CD4-positive, alpha-beta T cell treated with Interleukin-6 for 4 hours (primary cell): ENCODE results near the gene CCM2.
"Not testable (repeated sequence)": the region's sequence is repeated elsewhere in the genome, so short reads cannot be mapped to it uniquely, and the experiment has no call there.

ENCODE experiments used
- DNase-seq: peaks from one replicate; pipeline ENCODE4 v3.0.0-alpha.2; 2020; ENCODE audit warnings: mixed read lengths

Gene CCM2

DNA sequence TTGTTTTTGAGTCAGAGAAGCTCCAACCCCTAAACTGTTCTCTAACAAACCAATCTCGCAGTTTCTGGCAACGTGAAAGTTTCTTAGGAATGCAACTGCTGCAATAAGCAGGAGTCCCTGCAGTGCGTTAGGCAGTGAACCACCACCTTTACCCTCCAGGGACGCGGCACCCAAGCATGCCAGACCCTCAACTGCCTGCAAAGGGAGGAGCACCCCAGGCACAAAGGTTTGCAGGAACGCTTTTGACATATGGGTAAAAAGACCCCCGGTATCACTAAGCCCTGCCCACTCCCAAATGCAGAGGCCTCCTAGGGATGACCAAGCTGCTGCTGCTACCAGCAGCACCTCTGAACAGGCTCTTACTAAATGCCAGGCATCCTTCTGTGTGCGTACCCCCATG, 106.8 kb downstream of the CCM2 start:
- no peak for DNase-seq

DNA sequence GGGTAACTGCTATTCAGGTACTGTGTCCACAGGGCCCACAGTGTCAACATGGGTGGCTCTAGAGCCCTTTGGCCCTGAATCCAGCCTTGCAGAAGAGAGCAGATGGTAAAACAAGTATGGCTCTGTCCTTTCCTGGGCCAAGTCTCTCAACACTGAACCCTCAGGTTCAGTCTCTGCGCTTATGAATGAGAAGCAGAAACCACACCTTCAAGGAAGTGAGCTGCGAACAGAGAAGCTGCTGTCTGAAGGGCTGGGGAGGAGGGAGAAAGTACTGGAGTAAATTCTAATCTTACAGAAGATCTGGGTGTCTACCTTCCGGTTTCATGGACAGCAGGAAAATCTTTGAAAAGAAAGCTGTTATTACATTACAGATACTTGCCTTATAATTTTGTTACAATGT, 107.4 kb downstream of the CCM2 start:
- DNase-seq: no peak

DNA sequence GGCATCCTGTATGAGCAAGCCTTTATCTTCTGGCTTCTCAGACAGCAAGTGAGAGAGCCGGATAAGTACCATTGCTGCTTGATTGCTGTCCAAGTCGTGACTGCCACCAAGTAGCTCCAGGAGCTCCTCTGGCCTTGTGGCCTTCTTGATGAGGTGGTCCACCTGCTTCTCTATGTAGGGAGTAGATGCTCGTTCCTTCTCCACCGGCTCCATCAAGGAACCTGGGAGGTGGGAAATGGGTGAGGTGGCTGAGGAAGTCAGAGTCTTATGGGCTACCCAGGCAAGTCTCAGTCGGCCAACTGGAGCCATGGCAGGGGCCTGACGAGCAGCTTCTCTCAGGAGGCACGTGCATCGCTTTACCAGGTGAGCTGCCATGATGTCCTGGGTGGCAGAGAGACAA, 108.9 kb downstream of the CCM2 start:
- DNase-seq: no peak

DNA sequence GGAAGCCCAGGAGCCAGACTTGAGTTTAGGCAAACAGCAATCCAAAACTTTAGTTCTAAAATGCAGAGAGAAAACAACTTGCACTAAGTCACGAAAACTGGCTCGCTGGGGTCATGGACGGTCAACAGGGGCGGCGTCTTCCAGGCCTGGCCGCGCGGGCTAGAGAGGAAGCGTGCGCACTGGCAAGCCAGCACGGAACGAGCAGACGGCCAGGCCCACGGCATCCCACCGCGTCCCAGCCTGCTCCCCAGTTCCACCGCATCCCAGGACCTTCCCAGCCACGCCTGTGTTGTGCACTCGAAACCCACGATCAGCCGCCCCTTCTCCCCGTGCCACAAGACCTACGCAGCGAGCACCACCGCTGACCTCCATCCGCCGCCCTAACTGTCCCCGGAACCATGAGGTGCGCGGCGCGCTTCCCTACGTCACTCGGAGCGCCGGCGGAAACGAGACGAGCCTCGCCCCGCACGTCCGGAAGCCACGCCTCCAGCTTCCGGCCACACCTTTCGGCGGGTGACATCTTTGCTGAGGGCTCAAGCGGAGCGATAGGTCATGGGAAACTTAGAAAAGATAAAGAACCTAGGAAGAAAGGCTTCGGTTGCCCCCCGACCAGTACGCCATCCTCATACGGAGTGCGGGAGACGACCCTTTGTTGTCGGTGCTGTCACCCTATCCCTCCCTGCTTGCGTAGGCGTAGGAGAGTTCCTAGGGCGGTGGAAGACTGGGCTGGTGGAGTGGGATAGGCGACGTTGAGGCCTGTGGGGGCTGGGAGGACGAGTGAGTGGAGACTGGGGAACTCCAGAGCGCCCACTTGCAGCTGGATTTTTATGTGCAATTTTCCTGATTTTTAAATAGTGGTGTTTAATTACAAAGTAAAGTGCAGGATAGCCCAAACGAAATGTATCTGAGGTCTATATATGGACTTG, 111.6 kb downstream of the CCM2 start, which contains the start of gene TBRG4:
Gene TBRG4 (minus strand): TSS at position 400 of the 926 bp plus-strand sequence. CDS start 2,460 bp downstream, outside the sequence.
- DNase-seq: peak; percentile 95

- no peak for DNase-seq
These were observed 112.6 kb downstream of the CCM2 start for GRCh38 chr7:45112648-45113047.

- DNase-seq: not testable (repeated sequence)
These were observed 114.3 kb downstream of the CCM2 start for GRCh38 chr7:45114257-45114656.

DNA sequence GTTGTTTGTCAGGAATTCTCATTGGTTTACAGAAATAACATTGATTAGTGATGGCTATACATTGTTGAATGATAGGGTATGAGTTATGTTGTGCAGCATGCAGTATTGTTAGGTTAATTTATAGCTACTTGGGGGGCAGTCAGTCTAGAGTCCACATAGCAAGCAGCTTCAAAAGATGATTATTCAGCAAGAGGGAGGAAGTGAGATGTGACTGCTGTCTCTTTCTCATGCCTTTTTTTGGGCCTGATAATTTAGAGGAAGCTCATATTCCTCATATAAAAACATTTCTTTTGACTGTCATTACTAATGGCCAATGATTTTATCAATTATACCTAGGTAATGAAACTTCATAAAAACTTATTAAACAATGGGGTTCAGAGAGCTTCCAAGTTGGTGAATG, 114.9 kb downstream of the CCM2 start:
- DNase-seq: no peak

DNA sequence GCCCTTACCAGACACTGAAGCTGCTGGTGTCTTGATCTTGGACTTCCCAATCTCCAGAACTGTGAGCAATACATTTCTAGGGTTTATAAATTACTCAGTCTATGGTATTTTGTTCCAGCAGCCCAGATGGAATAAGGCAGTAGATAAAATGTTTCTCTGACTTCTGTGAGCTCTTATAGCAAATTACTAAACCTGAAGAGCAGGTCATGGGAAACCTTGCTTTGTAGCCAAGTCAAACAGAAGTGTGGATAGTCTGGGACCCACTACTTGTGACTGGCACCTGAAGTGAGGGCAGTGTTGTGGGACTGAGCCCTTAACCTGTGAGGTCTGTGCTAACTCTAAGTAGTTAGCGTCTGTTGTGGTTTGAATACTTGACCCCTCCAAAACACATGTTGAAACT, 116.0 kb downstream of the CCM2 start:
- DNase-seq: no peak

DNA sequence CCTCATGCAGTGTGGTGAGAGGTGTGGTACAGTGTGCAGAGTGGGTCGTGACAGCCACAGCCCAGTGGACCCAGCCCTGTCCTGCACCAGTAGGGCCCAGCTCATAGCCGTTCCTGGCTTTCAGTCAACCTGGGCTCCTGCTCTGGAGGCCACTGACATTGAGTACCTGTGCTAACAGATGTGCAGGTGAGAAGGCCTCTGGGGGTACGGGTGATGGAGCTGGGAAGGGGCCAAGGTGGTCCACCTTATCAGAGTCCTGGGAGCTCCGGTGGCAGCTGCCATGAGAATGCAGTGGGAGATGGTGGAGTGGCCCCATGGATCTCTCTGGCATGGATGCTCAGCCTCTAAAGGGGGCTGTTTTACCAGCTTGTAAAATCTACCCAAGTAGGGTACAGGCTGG, 117.6 kb downstream of the CCM2 start:
- DNase-seq: no peak

DNA sequence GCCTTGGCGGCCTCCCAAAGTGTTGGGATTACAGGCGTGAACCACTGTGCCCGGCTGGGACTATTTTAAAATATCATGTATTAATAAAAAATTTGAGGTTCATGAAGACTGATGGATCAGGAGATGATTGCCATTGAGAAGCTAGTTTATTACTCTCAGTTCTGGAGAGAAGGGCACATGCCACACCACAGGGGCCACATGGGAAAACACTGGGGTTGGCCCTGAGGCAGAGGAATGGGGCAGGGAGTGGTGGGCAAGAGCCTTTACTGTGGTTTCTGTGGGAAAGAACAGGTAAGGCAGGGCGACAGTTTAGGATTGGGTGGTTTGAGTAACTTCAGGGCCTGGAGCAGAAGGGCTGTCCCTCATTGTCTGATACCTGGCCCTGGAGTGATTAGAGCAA, 118.3 kb downstream of the CCM2 start:
- no peak for DNase-seq

- DNase-seq: no peak
These were observed 118.9 kb downstream of the CCM2 start for GRCh38 chr7:45118889-45119331.

- no peak for DNase-seq
These were observed 119.5 kb downstream of the CCM2 start for GRCh38 chr7:45119550-45119949.

DNA sequence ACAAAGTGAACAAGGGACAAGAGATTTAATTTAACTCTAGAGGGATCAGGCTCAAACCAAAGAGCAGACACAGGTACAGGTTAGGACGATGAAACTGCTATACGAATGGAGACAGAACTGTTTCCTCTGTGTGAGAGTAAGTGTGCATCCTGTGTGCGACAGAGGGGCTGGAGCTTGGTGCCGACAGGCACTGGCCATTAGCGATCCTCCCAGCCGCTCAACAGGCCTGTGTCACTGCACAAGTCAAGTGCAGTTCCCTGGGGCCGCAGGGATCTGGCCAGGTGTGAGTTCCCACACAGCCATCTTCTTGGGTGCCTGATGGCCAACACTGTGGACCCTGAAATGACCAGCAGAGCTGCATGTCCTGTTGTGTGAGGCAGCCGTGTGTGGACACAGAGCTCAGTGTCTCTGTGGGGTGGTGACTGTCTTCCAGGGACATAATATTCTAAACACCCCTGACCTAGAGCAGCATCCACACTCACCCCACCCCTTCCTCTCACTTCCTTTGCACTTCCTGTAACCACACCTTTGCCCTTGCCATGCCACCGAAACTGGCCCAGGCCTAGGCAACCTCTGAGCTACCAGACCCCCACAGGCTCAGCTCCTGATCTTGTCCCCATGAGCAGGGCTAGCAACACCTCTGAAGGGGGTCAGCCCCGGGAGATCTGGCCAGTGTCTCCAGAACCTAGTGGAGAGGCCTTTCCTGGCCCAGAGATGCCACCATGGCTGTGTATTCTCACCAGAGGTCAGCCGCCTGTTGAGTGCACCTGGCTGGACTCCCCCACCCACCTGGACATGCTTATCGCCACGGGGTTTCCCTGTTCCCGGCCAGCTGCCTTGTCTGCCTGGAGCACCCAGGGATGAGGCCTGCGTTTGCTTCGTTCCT, 123.2 kb downstream of the CCM2 start:
- DNase-seq: peak; percentile 38

- no peak for DNase-seq
These were observed 124.1 kb downstream of the CCM2 start for GRCh38 chr7:45123913-45124710.

DNA sequence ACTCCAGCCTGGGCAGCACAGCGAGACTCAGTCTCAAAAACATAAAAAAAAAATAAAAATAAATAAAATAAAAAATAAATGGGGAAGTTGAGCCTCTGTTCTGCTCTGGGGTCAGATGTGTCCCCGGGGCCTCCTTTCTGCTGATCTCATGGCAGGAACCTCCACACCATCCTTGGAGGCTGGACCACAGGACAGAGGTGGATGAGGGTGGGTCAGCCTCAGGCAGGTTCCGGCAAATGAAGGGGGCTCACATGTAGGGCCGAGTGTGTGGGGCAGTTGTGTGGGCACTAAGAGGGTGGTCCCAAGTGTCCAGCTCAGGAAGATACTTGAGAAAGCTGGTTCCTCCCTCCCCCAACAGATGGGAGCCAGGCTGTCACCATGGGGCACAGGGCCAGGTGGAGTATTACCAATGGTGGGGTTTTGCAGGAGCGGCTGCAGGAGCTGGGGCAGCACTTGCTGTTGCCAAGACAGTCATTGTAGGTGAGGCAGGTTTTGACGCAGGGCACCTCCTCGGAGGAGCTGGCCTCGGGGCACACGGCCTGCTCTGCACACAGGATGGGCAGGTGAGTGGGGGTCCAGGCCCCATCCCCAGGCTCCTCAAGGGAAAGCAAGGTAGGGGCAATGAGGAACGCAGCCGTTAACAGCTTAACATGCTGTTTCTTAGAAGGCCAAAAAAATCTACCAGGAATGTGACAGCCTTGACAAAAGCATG, 125.3 kb downstream of the CCM2 start:
- no peak for DNase-seq
